Gastrocnemius medialis (tissue), 4 donors: ENCODE measurements around the gene CADM2. TPM values are rescaled to one million over a fixed set of nuclear protein-coding genes. Genes with fewer than 3 reads are reported as not detected.

Source experiments
- ATAC-seq, 2 donors: fragments of 150-250 bp; one replicate each; pipeline ENCODE4 v1.9.1; 2016
- DNase-seq, 2 donors: peaks; one replicate each; pipeline ENCODE4 v3.0.0-alpha.2; 2019
- H3K27ac ChIP-seq, 4 donors: fragments of 200-600 bp; sonication (generic); 1 replicate in 1 of 4; 2 replicates in 3 of 4; pipeline ENCODE4 v1.5.1; 2016 to 2018; ENCODE audit warnings: mild to moderate bottlenecking in 2 of 4, moderate library complexity in 1 of 4
- H3K27me3 ChIP-seq, 3 donors: fragments of 200-600 bp; sonication (generic) in 2 of 3; 1 replicate in 1 of 3; 2 replicates in 2 of 3; pipeline versions ENCODE4 v1.5.1 to v1.6.0; 2016 to 2019; ENCODE audit warnings: mild to moderate bottlenecking in 1 of 3, moderate library complexity in 1 of 3
- H3K36me3 ChIP-seq, 2 donors: fragments of 200-600 bp; sonication (generic) in 1 of 2; one replicate each; pipeline ENCODE4 v1.5.1; 2017 to 2018
- H3K4me1 ChIP-seq, 2 donors: fragments of 200-600 bp; sonication (generic) in 1 of 2; one replicate each; pipeline ENCODE4 v1.5.1; 2016 to 2017; ENCODE audit warnings: mild to moderate bottlenecking in 2 of 2
- H3K4me3 ChIP-seq, 4 donors: fragments of 200-600 bp; sonication (generic) in 3 of 4; 1 replicate in 1 of 4; 2 replicates in 3 of 4; pipeline ENCODE4 v1.5.1; 2016 to 2019; ENCODE audit warnings: mild to moderate bottlenecking in 2 of 4
- H3K9me3 ChIP-seq, 3 donors: fragments of 200-600 bp; sonication (generic) in 2 of 3; 1 replicate in 1 of 3; 2 replicates in 2 of 3; pipeline ENCODE4 v1.5.1; 2016 to 2019
- POLR2A ChIP-seq, 2 donors: fragments of 450-650 bp; IDR thresholded peaks; one replicate each; pipeline ENCODE4 v1.6.1; 2017; ENCODE audit warnings: antibody characterized with exemption in 2 of 2, mild to moderate bottlenecking in 2 of 2, moderate library complexity in 2 of 2
- in situ Hi-C, 4 donors: fragments of 200-750 bp; cut with MboI; loops; one replicate each; pipeline versions ENCODE4 v1.15.0 to v1.8.0; 2017; ENCODE audit warnings: low sequenced_read_pairs in 4 of 4
- intact Hi-C: fragments of 100-400 bp; cut with DNase I; formaldehyde crosslinking; loops from one replicate; pipeline ENCODE4 v1.15.1; 2023; ENCODE audit warnings: low total_unique reads
- total RNA-seq, 4 donors: library from RNA; depleted of rRNA; stranded (reverse); fragments of >200 nt; gene quantifications; one replicate each; pipeline versions ENCODE4 v1.1.0 to v1.2.3, GENCODE V29; 2016
- TF ChIP-seq, protein P1 (sequence below), 5 experiments: fragments of 450-650 bp in 3 of 5; fragments of 200-600 bp in 2 of 5; sonication (generic) in 2 of 5; IDR thresholded peaks in 4 of 5; conservative IDR thresholded peaks in 1 of 5; 1 replicate in 4 of 5; 2 replicates in 1 of 5; pipeline ENCODE4 v1.5.1; 2016 to 2019; ENCODE audit warnings: antibody characterized with exemption in 5 of 5, mild to moderate bottlenecking in 3 of 5, moderate library complexity in 3 of 5

The CADM2 gene
- total RNA-seq, 4 donors from 2014 or later = 2.7 to 9.0 (median 6.0) TPM

DNA sequence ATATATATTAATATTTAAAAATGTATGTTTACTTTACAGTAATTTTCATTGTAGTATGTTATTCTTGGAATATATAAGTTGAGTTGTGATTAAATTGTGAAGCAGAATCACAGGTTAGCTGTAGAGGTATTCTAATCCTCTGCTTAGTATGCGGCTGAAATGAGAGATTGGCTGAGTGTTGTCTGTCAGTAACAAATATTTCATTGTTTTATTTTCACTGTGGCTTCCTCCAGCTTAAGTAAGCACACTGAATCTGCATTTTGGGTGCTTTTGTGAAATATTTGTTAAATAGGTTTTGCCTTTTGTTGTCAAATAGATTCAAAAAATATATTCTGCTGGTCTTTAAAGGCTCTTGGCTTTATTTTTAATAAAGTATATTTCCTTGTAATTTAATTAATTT is 357.5 kb downstream of the CADM2 start:
- DNase-seq = no peak

DNA sequence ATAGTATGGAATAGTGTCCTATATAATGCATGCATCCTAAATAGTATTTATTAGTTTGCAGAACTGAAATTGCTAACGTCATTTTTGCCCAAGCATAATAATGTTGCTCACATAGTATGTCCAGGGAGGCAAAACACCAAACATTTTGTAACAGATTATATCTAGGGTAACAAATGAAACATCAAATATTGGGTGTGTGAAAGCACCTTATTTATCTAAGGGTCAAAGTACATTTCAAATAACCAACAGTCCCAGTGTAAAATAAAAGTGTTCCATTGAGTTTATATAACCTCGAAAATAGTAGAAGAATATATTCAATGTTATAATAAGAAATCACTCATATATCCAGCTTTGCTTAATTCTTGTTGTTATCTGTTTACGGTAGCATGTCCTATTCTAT is 363.1 kb downstream of the CADM2 start:
- no peaks in the 10 kb centered on the region for H3K36me3 ChIP-seq
- no peak overlapping the region for H3K4me3 ChIP-seq
- in situ Hi-C loops (no loop called here), intact Hi-C loops (no loop called here)
- no peaks in the 10 kb centered on the region for H3K4me1 ChIP-seq
- H3K27ac ChIP-seq = no peak overlapping the region
- no peaks in the 10 kb centered on the region for H3K27me3 ChIP-seq
- no peak for TF ChIP-seq POLR2A (IDR thresholded peaks at IDR 0.05)
- TF ChIP-seq, protein P1, sequence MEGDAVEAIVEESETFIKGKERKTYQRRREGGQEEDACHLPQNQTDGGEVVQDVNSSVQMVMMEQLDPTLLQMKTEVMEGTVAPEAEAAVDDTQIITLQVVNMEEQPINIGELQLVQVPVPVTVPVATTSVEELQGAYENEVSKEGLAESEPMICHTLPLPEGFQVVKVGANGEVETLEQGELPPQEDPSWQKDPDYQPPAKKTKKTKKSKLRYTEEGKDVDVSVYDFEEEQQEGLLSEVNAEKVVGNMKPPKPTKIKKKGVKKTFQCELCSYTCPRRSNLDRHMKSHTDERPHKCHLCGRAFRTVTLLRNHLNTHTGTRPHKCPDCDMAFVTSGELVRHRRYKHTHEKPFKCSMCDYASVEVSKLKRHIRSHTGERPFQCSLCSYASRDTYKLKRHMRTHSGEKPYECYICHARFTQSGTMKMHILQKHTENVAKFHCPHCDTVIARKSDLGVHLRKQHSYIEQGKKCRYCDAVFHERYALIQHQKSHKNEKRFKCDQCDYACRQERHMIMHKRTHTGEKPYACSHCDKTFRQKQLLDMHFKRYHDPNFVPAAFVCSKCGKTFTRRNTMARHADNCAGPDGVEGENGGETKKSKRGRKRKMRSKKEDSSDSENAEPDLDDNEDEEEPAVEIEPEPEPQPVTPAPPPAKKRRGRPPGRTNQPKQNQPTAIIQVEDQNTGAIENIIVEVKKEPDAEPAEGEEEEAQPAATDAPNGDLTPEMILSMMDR (IDR thresholded peaks at IDR 0.05 in 4 of 5, conservative IDR thresholded peaks at IDR 0.05 in 1 of 5) = no peak
- no peak for ATAC-seq
- no peaks in the 10 kb centered on the region for H3K9me3 ChIP-seq
- no peak for DNase-seq

More for the DNA sequence above, 357.5 kb downstream of the CADM2 start:
- no peaks in the 10 kb centered on the region for H3K36me3 ChIP-seq
- no peak overlapping the region for H3K4me3 ChIP-seq
- intact Hi-C loops (no loop called here), in situ Hi-C loops (no loop called here)
- no peaks in the 10 kb centered on the region for H3K27me3 ChIP-seq
- no peak overlapping the region for H3K27ac ChIP-seq
- H3K9me3 ChIP-seq = no peaks in the 10 kb centered on the region
- ATAC-seq = no peak
- no peaks in the 10 kb centered on the region for H3K4me1 ChIP-seq
- TF ChIP-seq, protein P1 (IDR thresholded peaks at IDR 0.05 in 4 of 5, conservative IDR thresholded peaks at IDR 0.05 in 1 of 5) = no peak
- no peak for TF ChIP-seq POLR2A (IDR thresholded peaks at IDR 0.05)

DNA sequence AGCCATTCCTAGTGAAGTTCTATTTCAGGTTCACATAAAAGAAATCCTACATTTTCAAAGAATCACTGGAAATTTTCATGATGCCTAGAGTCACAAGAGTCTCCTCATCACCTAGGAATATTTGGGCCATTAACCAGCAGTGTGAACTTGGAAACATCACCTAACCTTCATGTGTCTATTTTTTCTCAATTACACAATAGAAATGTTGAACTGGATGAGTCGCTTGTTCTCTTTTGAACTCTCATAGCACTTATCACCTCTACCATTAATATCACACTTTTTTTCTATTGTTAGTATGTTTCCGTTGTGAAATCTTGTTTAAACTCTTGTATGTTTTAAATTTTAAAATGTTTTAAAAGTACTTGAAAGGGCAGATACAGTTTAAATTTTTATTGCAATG is 371.3 kb downstream of the CADM2 start:
- H3K27me3 ChIP-seq = no peaks in the 10 kb centered on the region
- no peaks in the 10 kb centered on the region for H3K36me3 ChIP-seq
- intact Hi-C loops = no loop called here
- peaks cover 0 to 2% of the 10 kb centered on the region in 2 donors for H3K4me1 ChIP-seq
- no peak overlapping the region for H3K4me3 ChIP-seq
- TF ChIP-seq, protein P1 (IDR thresholded peaks at IDR 0.05 in 4 of 5, conservative IDR thresholded peaks at IDR 0.05 in 1 of 5) = no peak
- TF ChIP-seq POLR2A (IDR thresholded peaks at IDR 0.05) = no peak
- ATAC-seq = peak; percentile 30 to 49
- H3K9me3 ChIP-seq = no peaks in the 10 kb centered on the region
- H3K27ac ChIP-seq = no peak overlapping the region
- in situ Hi-C loops = no loop called here
- no peak for DNase-seq

DNA sequence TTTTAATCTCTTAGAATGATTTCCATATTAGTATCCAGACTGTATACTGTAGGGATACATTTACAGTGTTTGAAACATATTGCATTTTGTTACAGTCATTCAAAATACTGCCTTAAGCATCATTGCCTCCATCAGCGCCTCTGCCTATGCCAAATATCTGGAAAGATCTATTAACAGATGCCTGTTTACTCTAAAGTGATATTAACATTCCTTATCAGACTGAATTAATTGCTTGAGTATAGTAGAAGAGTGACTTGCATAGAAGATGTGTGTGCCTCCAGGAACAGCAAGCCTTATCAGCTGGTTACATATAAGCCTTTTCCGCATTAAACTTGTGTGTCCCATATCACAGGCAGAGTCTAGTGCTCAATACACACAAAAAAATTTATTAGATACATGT is 379.1 kb downstream of the CADM2 start:
- Histone ChIP-seq H3K9me3 (no peaks in the 10 kb centered on the region), H3K4me3 (no peak overlapping the region), H3K36me3 (no peaks in the 10 kb centered on the region), H3K4me1 (no peaks in the 10 kb centered on the region), H3K27me3 (no peaks in the 10 kb centered on the region), H3K27ac (no peak overlapping the region)
- TF ChIP-seq, protein P1 (IDR thresholded peaks at IDR 0.05 in 4 of 5, conservative IDR thresholded peaks at IDR 0.05 in 1 of 5) = no peak
- no peak for TF ChIP-seq POLR2A (IDR thresholded peaks at IDR 0.05)
- in situ Hi-C loops (no loop called here), intact Hi-C loops (no loop called here)
- no peak for DNase-seq
- ATAC-seq = no peak

DNA sequence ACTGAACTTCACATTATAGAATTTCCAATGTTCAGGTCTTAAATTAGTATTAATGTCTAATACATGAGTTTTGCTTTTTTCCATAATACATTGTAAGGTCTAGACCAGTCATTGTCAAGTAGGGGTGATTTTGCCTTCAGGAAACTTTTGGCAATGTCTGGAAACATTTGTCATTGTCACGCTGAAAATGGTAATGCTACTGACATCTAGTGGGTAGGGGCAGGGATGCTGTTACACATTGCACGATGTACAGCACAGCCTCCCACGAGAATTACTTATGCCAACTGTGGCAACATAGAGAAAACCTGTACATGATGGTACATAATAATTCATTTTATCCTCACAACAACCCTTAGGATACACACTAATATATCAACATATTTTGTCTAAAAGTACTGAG is 384.1 kb downstream of the CADM2 start:
- in situ Hi-C loops = no loop called here
- Histone ChIP-seq H3K36me3 (no peaks in the 10 kb centered on the region), H3K4me3 (no peak overlapping the region), H3K27ac (no peak overlapping the region), H3K27me3 (no peaks in the 10 kb centered on the region), H3K9me3 (no peaks in the 10 kb centered on the region), H3K4me1 (no peaks in the 10 kb centered on the region)
- intact Hi-C loops = no loop called here
- no peak for ATAC-seq
- TF ChIP-seq, protein P1 (IDR thresholded peaks at IDR 0.05 in 4 of 5, conservative IDR thresholded peaks at IDR 0.05 in 1 of 5) = peak in 1 of 5 experiments; percentile 33
- TF ChIP-seq POLR2A (IDR thresholded peaks at IDR 0.05) = no peak
- DNase-seq = no peak
